Hematopoietic multipotent progenitor cell treated with erythropoietin and hydrocortisone succinate and interleukin-3 and kit ligand, for 8 days (in vitro differentiated cells): ENCODE data around the gene TCF4.

ENCODE experiments used
- DNase-seq: peaks from one replicate; pipeline ENCODE4 v3.0.0-alpha.2; 2015

The TCF4 gene

DNA sequence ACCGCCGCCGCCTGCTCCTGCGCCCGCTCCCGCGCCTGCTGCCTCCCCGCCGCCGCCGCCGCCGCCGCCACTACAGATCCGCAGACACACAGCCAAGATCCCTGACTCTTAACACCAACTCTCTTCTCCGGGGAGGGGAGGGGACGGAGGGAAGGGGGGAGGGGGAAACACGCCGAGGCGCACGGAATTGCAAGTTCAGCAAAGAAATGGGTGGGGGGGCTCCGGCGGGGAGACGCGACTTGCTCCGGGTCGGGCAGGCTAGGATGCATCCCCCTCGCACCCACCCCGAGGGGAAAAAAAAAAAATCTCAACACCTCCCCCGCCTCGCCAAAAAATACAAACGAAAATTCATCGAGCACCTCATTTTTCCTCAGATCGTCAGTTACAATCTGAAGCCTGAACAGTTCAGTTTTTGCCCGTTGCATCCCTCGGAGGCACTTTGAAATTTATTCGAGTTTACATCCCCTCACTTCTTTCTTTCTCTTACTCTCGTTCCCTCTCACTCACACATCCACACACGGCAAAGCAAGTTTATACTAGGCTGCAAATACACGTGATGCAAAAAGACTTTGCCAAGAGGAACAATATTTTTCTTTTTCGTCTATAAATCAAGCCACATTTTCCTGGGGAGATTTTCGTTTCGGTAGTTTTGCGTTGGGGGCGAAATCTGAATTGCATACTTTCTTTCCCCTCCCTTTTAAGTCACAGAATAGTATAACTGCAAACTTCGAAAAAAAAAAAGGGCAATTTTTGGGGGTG is at the start of gene TCF4:
Gene TCF4, minus strand, starts transcription at position 82 of the 759 bp plus-strand sequence. CDS start 1,076 bp downstream, outside the sequence.
- DNase-seq = peak; percentile 60

DNA sequence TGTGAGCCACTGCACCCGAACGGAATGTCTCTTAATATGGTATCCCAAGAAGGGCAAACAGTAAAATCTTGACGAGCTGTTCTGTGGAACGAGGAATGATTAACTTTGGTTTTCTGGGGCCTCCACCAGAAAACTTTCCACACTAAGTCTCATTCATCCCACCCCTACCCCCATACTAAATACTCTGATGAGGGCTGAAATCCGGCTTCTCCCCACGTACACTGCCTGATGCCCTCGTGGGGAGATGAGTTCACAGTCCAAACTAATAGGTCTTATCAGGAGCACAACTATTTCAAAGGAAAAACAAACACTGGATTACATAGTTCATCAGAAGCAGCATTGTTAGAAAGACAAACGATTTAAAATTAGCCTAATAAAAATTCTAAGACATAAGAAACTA is 49.2 kb upstream of the TCF4 start:
- no peak for DNase-seq

DNA sequence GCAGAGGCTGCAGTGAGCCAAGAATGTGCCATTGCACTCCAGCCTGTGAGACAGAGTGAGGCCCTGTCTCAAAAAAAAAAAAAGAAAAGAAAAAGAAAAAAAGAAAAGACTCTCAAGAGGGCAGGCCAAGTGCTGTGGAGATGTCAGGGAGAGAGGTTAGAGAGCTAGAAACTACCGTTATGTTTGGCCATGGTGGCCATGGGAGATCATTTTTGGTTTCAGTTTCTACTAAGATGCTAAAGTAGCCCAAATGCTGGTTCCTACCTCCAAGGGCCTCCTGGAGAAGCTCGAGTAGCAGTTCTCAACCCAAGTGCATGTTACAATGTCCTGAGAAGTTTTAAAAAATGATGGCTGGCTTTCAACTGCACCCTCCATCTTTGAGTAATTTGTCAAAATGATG is 47.4 kb upstream of the TCF4 start:
- no peak for DNase-seq

DNA sequence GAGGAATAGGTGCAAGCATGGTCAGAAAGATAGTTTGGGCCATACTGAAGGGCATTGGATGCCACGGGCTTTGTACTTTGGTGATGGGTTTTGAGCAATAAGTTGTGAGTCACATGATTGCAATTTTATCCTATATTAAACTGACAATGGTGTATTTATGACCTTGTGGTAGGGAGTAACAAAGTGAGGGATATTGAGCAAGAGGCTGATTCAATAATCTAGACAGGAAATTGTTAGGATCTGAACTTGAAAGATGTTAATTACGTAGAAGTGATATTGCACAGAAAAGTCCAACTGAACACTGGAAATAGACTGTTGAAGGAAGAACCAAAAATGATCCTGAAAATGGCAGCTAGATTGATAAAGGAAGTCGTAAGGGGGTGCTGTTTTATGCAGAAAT is 46.6 kb upstream of the TCF4 start:
- DNase-seq = no peak

DNA sequence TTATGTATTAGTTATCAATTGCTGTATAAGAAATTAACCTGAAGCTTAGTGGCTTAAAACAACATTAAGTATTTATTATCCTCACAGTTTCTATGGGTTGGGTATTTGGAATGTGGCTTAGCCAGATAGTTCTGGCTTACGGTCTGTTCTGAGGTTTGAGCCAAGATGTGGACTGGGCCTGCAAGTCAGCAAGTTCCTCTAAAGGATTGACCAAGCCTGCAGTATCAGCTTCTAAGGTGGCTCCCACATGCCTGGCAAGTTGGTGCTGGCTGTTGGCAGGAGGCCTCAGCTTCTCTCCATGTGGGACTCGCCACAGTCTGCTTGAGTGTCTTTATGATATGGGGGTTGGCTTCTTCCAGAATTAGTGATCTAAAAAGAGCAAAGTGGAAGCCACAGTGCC is 45.0 kb upstream of the TCF4 start:
- no peak for DNase-seq

DNA sequence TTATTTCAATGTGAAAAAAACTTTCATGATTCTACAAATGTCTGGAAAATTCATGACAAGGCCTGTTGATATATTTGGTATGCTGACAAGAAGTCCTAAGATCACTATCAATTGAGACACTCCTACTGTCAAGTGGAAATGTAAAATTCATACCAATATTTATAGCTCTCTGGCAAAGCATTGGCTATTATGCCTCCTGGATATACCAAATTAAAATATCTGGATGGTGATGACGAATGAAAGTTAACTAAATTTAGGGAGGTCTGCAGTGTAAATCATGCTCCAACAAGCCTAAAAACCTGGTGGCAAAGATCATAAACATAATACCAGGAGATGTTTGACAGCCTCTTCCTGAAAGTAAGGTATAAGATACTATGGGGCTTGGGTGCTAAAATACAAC is 41.1 kb upstream of the TCF4 start:
- DNase-seq = no peak

DNA sequence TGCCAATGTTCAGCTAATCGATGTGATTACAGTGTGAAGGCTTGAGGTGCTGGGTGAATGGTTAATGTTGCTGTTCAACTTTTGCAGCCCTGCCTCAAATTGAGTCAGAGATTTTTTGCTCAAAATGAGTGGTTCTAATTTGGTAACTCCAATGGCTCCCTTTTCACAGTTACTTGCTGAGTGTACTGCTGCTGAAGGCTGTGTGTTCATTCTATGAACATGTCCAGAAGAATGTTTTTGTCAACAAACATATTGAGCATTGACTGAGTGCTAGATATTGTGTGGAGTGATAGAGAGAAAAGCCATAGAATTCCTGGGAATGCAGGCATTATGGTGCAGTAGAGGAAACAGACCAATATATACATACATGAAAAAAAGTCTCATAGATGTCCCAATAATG is 39.0 kb upstream of the TCF4 start:
- no peak for DNase-seq

DNA sequence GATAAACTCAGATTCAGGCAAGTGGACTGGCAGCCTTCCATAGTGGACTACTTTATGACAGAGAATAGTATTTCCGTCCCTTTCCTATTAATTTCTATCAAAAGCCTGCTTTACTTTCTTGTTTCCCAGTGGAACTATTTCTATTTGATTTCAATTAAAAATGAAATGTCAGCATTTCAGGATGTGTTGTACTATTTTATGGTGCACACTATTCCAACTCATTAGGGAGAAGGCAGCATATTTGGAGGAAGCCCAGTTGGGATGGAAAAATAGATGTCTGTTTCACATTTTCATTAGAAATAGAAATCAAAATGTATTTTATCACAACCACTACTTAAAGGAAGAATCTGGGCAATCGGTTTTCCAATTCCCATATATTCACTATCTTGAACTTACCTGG is 37.9 kb upstream of the TCF4 start:
- no peak for DNase-seq

DNA sequence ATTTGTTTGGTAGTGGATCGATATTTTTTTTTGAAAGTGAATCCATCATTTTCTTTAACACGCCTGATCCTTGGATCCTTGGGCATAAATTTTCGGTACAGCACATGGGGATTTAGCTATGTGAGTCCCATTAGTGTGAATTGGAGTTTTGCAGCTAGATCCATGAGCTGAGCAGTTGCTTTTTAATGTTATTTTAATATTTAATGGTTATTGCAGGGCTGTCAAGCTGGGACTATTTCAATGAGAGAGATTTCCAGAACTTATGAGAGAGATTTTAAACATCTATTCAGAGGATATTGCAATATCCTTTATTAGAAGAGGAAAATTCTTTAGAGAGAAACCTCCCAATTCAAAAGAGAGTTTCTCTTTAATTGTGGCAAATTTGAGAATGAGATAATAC is 35.6 kb upstream of the TCF4 start:
- DNase-seq = no peak

DNA sequence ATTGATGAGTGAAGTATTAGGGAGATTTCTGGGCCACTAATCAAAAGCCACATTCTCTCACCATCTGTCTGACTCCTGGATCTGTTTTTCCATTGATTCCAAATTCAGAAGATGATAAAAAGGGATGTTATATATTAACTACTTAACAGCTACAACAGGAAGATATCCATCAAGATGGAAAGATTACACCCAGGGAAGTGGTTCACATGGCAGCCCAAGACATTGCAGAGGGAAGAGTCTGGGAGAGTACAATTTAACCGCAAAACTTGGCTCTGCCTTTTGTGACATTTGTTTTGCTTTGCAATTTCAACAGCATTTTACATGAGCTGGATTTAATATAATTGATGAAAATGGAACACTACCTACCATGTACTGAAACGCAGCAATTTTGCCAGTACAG is 22.5 kb upstream of the TCF4 start:
- no peak for DNase-seq

DNA sequence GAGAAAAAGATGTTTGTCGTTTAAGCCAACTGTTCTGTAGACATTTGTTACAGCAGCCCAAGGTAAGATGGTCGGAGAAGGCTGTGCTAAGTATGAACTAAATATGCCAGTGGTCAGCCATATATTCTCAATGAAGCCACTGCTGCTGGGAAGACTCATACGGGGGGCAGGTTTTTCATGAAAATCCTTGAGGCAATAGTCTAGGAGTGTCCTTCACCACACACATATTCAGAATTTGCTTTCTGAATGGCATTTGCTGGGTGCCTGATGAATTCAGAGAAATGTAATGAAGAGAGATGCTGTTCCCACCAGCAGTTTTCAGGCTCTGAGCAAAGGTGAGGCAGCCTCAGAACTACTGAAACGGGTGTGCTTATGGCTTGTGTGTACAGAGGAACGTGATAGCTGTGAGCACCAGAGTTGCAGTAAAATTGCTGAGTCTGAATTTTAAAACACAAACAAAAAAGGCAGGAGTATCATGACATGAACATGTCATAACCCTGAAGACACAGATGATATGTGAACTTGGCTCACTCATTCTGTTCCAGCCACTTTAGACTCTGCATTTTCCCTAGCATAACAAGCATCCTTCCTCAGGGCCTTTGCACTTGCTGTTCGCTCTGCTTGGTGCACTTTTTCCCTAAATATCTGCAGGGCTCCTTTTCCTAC is 21.3 kb upstream of the TCF4 start:
- no peak for DNase-seq

DNA sequence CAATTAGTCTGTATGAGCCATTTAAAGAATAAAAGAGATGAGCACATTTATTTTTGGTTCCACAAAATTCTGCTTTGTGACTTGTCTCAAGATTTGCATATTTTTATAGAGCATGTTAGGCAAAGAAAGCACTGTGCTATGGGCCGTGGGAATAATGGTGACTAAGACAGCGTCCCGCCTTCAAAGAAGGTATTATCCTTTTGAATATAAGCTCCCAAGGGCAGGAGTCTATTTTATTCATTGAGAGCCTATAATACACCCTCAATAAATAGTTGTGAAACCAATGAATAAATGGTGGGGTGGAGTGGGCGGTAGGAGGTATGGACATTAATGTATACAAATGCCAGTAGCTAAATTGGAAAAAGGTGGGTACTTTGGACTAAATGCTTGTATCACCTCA is 20.5 kb upstream of the TCF4 start:
- DNase-seq = no peak

DNA sequence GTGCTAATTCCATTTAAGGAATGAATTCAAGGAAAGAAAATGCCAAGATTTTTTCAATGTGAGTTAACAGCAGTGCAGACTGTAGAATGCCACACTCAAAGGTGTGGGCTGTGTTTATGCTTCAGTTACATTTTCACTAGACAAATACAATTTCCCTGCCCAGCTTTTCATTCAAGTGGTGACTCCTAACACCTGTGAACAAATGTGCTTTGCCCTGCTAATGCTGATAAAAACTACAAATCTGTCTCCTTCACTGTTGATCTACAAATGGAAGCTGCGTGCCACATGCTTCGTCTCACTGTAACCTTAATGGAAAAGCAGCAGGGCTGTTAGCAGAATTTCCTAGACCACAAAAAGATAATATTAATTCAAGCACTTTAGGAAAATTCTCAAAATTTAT is 19.8 kb upstream of the TCF4 start:
- no peak for DNase-seq

DNA sequence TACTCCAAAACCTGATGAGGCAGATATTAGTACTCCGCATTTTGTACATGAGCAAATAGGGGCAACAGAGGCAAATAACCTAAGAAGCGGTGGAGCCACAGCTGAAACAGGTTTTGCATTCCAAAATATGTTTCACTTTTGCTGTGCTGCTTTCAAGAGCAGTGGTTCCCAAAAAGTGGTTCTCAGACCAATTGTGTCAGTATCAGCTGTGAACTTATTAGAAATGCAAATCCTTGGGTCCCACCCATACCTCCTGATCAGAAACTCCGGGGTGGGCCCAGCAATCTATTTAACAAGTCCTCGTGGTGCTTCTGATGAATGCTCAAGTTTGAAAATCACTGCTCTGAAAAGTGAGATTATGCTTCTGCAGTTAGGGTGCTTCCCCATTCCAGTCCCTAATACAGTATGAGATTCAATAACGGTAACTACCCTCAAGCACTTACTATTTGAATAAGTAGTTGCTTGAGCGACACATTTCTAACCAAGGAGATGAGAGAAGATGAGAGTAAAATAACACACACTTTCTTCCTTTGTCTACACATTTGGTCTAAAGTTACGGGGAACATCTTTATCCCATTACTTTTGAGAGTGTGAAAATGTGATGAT is 17.8 kb upstream of the TCF4 start:
- no peak for DNase-seq

DNA sequence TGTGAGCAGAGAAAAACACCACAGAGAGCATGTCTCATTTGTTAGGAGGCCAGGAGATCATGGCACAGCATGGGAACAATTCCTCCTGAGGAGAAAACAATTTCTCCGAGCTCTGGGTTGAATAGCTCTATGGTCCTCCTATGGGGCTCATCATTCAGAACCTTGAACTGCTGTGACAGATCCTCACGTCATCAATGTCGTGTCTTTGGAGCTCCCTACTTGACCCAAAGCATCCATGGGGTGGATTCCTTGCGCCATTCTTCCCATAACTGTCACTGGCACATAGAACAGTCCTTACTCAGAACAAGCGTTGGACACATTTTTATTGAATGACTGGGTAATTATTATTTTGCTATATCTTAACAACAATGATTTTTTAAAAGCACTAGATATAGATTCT is 15.8 kb upstream of the TCF4 start:
- DNase-seq = no peak

DNA sequence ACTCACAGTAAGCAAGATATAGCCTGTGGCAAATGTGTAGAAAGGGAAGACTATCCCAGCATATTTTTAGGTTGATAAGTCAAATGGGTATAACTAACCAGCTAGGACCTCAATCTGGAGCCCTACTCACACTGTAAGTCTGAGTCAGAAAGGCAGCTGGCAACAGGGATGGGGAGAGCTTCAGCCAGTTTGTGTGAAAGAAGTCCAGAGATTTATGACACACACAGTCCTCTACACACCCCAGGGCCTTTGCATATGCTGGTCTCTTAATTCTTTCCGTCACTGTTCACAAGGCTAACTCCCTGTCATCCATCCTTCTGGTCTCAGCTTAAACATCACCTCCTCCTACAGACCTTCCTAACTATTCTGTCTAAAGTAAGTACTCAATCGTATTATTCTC is 5.9 kb upstream of the TCF4 start:
- DNase-seq = no peak

DNA sequence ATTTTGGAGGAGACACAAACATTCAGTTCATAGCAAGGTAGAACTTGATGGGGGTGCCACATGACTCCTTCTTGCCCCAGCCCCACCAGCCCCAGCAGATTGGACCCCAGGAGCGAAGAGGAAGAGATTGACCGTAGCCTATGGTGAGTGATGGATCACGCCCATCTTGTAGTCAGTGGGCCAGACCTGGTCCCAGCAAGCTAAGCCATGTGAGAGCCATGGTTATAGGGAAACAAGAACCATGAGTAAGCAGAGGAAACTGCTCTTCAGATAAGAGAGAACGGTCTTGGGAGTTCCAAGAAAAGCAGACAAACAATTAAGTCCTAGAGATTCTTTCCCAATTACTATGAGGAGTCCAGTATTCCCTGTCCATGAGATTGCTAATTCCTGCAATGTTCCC is 4.6 kb upstream of the TCF4 start:
- DNase-seq = peak; percentile 70

DNA sequence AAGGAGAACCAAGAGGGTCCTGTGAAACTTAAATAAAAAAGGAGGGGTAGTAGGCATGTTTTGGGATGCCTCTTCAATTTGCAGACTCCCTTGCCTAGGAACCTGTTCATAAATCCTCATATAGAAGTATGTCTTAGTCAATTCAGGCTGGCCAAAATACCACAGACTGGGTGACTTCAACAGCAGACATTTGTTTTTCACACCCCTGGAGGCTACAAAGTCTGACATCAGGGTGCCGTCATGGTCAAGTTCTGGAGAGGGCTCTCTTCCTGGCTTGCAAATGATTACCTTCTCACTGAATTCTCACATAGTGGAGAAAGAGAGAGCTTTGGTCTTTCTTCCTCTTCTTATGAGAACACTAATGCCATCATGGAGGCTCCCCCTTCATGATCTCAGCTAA is 4.1 kb upstream of the TCF4 start:
- DNase-seq = no peak

DNA sequence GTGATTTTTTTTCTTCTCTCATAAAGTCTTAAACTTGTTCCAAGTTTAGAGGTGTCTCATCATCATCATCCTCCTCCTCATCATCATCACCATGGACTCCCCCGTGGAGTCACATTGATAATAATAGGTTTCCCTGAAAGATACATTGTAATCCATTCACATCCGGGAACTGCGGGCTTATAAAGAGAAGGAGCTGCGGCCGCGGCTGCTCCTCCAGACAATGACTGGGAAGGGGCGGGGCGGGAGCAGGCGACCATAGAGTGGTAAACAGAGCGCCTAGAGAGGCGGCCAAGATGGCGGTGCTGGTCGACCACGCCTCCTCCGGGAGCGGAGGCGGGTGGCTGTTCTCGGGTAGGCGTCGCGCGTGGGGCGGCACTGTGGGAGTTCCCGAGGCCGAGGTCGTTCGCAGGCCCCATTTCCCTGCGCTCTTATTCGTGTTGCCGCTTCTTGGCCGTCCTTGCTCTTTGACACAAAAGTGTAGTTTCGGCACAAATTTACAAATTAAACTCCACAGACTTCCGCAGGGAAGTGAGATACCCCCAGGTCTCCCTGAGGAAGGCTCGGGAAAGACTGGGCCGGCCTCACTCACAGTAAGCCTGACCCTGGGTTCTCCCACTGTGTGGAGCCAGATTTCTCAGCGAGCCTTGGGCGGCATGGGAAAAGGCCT is 1.8 kb upstream of the TCF4 start:
- peak; percentile 94 for DNase-seq

DNA sequence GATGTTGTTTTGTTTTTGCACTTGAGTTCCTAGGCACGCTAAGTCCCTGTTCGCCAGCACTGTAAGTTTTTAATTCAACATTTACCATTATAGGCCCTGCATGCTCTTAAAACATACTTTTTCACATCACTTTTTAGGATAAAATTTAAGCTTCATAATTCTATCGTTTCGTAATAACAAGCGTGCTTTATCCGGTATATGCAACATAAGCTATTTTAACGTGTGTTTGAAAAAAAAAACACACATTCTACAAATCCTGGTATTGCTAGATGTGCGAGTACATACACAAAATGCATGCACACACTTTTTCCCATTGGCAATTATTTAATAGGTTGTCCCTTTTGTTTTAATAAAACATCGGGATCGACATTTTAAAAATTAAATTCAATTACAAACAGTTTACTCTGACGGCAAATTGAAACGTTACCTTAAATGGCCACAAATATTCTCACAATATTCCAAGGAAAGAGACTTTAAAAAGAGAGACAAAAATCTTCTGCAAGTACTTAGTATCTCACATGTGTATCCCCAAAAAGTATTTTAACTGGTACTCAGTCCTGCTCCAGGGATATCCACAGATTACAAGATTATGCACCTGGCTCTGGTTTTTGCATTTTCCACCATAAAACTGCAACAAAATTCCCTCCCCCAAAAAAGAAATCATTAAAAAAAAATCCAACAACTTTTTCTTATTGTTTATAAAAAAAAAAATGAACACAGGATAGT is 1.0 kb upstream of the TCF4 start:
- peak; percentile 59 for DNase-seq

DNA sequence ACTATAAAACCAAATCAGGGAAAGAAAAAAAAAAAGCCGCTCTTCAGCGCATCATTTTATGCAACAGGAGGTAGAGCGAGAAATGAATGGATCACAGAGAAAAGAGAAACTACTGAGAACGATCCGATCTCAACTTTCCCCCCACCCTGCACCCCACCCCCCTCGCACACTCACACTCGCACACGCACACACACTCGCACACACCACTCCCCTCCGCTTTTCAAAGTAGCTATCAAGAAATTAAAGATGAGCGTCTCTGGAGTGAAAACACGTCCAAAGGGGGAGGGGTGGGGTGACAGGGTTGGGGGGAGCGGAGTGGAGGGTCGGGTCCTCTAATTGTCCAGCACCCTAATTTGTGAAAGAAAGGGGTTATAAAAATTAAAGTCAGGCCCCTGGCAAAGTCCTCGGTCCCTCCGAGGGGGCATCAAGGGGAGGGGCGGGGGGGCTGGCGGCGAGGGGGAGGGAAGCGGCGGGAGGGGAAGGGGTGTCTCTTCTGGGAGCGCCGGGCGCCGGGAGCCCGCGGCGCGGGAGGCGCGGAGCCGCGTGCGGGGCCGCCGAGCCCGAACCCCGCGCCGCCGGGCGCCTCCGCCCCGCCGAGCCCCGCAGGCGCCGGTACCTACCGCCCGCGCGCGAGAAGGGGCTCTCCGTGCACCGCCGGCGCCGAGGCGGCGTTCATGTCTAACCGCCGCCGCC is 428 bp downstream of the TCF4 start:
- DNase-seq = peak; percentile 52

DNA sequence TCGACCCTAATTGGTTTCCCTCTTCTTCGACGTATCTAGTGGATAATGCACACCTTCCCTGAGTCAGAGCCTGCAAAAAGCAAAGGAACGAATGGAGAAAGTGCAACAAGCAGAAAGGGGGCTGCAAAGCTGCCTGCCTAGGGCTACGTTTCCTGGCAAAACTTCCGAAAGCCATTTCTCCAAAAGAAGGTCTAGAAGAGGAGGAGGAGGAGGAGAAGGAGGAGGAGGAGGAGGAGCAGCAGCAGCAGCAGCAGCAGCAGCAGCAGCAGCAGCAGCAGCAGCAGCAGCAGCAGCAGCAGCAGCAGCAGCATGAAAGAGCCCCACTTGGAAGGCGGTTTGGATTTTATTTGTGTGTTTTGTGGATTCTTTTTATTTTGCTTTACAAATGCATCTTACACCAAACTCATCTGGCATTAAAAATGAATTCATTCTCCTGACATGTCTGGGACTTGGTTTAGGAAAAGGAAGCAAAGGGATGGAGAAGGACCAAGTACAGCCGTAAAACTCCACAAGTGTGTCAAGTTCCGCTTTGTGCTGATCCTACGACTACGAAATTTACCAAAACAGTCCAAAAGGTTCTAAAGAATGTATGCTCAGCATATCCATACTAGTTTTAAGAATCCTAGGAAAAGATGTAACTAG is 2.0 kb downstream of the TCF4 start:
- peak; percentile 22 for DNase-seq
